ENCODE measurements around the gene ADGRG6.

ADGRG6 gene

DNA sequence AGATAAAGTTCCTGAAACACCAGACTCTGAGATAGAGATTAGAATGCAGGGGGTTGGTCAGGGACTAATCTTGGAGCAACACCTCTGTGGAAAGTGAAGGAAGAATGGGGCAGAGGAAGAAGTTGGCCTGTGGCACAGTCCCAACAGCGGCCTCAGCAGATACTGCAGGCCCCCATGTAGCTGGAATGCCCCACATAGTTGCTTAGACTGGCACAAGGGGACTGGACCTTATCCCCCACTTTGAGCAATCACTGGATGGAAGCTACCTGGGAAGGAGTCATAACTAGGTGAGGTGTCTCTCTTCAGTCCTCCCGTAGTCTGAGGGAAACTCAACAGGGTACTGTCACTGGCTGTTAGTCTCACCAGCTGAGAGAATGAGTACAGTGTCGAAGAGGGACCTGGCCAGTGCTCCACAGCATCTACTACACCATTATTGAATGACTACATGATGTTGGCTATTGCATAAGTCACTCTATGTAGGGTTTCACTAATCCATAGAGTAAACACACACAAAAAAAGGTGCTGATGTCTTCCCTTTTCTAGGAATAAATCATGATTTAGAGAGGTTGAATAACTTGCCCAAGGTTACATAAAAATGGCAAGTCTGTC lies 47.5 kb downstream of the ADGRG6 start:
- no peak for DNase-seq (ENCODE audit: extremely low spot score)
- CTCF ChIA-PET, result no interaction called here
- TF ChIP-seq SP1 (IDR thresholded peaks at IDR 0.05), result no peak
- TF ChIP-seq FOXM1 (IDR thresholded peaks at IDR 0.05; ENCODE audit: borderline replicate concordance), result no peak
- TF ChIP-seq NFRKB (IDR thresholded peaks at IDR 0.05), result no peak
- TF ChIP-seq BHLHE40 (IDR thresholded peaks at IDR 0.05; ENCODE audit: borderline replicate concordance), result no peak
- TF ChIP-seq CTBP1 (IDR thresholded peaks at IDR 0.05; ENCODE audit: borderline replicate concordance), result no peak
- no peak for TF ChIP-seq ZNF384 (IDR thresholded peaks at IDR 0.05)
- TF ChIP-seq TARDBP (IDR thresholded peaks at IDR 0.05), result no peak
- TF ChIP-seq L3MBTL2 (conservative IDR thresholded peaks at IDR 0.05), result no peak
- TF ChIP-seq FOXK2 (IDR thresholded peaks at IDR 0.05), result no peak
- no peak for TF ChIP-seq PKNOX1 (IDR thresholded peaks at IDR 0.05)
- TF ChIP-seq HDGF (IDR thresholded peaks at IDR 0.05; ENCODE audit: borderline replicate concordance), result no peak
- TF ChIP-seq FOXA1 (IDR thresholded peaks at IDR 0.05), result no peak
- TF ChIP-seq ELF4 (IDR thresholded peaks at IDR 0.05), result no peak
- TF ChIP-seq SUZ12 (IDR thresholded peaks at IDR 0.05), result no peak
- TF ChIP-seq LEF1 (IDR thresholded peaks at IDR 0.05; ENCODE audit: borderline replicate concordance), result no peak
- no peak for TF ChIP-seq ARNT (IDR thresholded peaks at IDR 0.05)
- POLR2A ChIA-PET, result no interaction called here

GRCh38 chr6:142350309-142350708 lies 48.5 kb downstream of the ADGRG6 start:
- POLR2A ChIA-PET, result no interaction called here
- TF ChIP-seq FOXM1 (IDR thresholded peaks at IDR 0.05; ENCODE audit: borderline replicate concordance) (no peak), ARNT (IDR thresholded peaks at IDR 0.05) (no peak), SP1 (IDR thresholded peaks at IDR 0.05) (no peak), BHLHE40 (IDR thresholded peaks at IDR 0.05; ENCODE audit: borderline replicate concordance) (no peak), SUZ12 (IDR thresholded peaks at IDR 0.05) (no peak), HDGF (IDR thresholded peaks at IDR 0.05; ENCODE audit: borderline replicate concordance) (no peak), FOXK2 (IDR thresholded peaks at IDR 0.05) (no peak), PKNOX1 (IDR thresholded peaks at IDR 0.05) (no peak), ELF4 (IDR thresholded peaks at IDR 0.05) (no peak), FOXA1 (IDR thresholded peaks at IDR 0.05) (no peak), NFRKB (IDR thresholded peaks at IDR 0.05) (no peak), CTBP1 (IDR thresholded peaks at IDR 0.05; ENCODE audit: borderline replicate concordance) (no peak), L3MBTL2 (conservative IDR thresholded peaks at IDR 0.05) (no peak), TARDBP (IDR thresholded peaks at IDR 0.05) (no peak), LEF1 (IDR thresholded peaks at IDR 0.05; ENCODE audit: borderline replicate concordance) (no peak), ZNF384 (IDR thresholded peaks at IDR 0.05) (no peak)
- CTCF ChIA-PET, result no interaction called here
- DNase-seq (ENCODE audit: extremely low spot score), result no peak

DNA sequence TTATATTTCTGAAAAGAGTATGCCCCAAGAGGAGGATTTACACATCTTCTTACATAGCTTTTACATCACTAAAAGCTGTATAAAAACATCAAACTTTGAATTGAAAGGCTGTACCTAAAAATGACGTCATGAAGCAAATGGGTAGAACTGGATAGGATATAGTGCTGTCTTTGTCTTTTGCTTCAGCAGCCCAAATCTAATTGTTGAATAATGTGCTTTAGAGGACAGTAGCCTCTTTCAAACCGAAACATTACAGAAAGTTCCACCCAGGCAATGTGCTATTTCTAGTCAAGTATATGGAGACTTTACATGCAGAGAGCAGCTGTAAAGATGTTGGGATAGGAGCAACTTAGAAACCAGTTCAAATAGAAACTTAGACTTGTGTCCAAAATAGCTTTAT lies 51.9 kb downstream of the ADGRG6 start:
- DNase-seq (ENCODE audit: extremely low spot score), result no peak
- TF ChIP-seq TARDBP (IDR thresholded peaks at IDR 0.05) (no peak), HDGF (IDR thresholded peaks at IDR 0.05; ENCODE audit: borderline replicate concordance) (no peak), FOXK2 (IDR thresholded peaks at IDR 0.05) (no peak), LEF1 (IDR thresholded peaks at IDR 0.05; ENCODE audit: borderline replicate concordance) (no peak), FOXA1 (IDR thresholded peaks at IDR 0.05) (no peak), ARNT (IDR thresholded peaks at IDR 0.05) (no peak)
- ChIA-PET POLR2A (no interaction called here), CTCF (no interaction called here)

DNA sequence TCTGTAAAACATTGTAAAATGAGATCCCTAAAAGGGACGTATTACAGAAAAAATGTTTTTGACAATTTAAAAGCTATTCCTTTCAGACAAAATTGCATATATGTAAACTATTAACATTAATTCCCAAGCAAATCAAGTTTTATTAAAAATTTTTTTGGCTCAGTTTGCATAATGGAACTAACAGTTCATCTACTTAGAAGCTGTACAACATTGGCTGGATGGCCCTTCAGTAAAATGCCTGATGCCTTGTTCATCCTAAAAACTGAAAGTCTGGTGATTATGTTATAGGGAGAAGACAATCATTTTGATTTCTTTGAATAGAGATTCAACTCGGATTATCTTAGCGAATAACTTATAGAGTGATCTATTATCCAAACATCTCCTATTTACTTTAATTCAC lies 52.8 kb downstream of the ADGRG6 start:
- ChIA-PET CTCF (interaction anchor here (0.6 kb wide), 1 partner anchor 122 kb away, joined by 3 read pairs; no protein-coding TSS in a partner anchor), POLR2A (no interaction called here)
- no peak for DNase-seq (ENCODE audit: extremely low spot score)
- TF ChIP-seq FOXA1 (IDR thresholded peaks at IDR 0.05), result no peak
- no peak for TF ChIP-seq CTBP1 (IDR thresholded peaks at IDR 0.05; ENCODE audit: borderline replicate concordance)
- no peak for TF ChIP-seq FOXK2 (IDR thresholded peaks at IDR 0.05)
- no peak for TF ChIP-seq HDGF (IDR thresholded peaks at IDR 0.05; ENCODE audit: borderline replicate concordance)
- no peak for TF ChIP-seq SUZ12 (IDR thresholded peaks at IDR 0.05)
- TF ChIP-seq PKNOX1 (IDR thresholded peaks at IDR 0.05), result no peak
- TF ChIP-seq NFRKB (IDR thresholded peaks at IDR 0.05), result no peak
- TF ChIP-seq ZNF384 (IDR thresholded peaks at IDR 0.05), result no peak
- TF ChIP-seq TARDBP (IDR thresholded peaks at IDR 0.05), result no peak
- no peak for TF ChIP-seq SP1 (IDR thresholded peaks at IDR 0.05)
- no peak for TF ChIP-seq L3MBTL2 (conservative IDR thresholded peaks at IDR 0.05)
- no peak for TF ChIP-seq BHLHE40 (IDR thresholded peaks at IDR 0.05; ENCODE audit: borderline replicate concordance)
- TF ChIP-seq LEF1 (IDR thresholded peaks at IDR 0.05; ENCODE audit: borderline replicate concordance), result no peak
- TF ChIP-seq ELF4 (IDR thresholded peaks at IDR 0.05), result no peak
- TF ChIP-seq FOXM1 (IDR thresholded peaks at IDR 0.05; ENCODE audit: borderline replicate concordance), result no peak
- TF ChIP-seq ARNT (IDR thresholded peaks at IDR 0.05), result no peak

- ChIA-PET CTCF (interaction anchor here (0.6 to 1.4 kb wide), 5 partner anchors 17 to 461 kb away, joined by 3 read pairs; no protein-coding TSS in a partner anchor), POLR2A (no interaction called here)
- no peak for TF ChIP-seq L3MBTL2 (conservative IDR thresholded peaks at IDR 0.05)
- TF ChIP-seq PKNOX1 (IDR thresholded peaks at IDR 0.05), result peak; percentile 32; the same call in 1 of the 2 replicates
- DNase-seq (ENCODE audit: extremely low spot score), result no peak
Observed at GRCh38 chr6:142355520-142356174, 53.8 kb downstream of the ADGRG6 start.

All from HEK293T (cell line).